GM19324 (cell line): ENCODE measurements around the gene TMEM151A.
A peak's percentile ranks its signal among the peaks of the same experiment; 100 is the strongest.

ENCODE experiments used
- ATAC-seq: cut with Tn5 transposase; IDR thresholded peaks from one replicate; pipeline ENCODE4 v1.9.1; 2021; ENCODE audit warnings: mild to moderate bottlenecking, moderate library complexity; ENCODE audit not compliant: unreplicated experiment, low FRiP score

Gene TMEM151A

GRCh38 chr11:66282468-66283455 lies 8.9 kb upstream of the TMEM151A start:
- peak; percentile 76 for ATAC-seq

DNA sequence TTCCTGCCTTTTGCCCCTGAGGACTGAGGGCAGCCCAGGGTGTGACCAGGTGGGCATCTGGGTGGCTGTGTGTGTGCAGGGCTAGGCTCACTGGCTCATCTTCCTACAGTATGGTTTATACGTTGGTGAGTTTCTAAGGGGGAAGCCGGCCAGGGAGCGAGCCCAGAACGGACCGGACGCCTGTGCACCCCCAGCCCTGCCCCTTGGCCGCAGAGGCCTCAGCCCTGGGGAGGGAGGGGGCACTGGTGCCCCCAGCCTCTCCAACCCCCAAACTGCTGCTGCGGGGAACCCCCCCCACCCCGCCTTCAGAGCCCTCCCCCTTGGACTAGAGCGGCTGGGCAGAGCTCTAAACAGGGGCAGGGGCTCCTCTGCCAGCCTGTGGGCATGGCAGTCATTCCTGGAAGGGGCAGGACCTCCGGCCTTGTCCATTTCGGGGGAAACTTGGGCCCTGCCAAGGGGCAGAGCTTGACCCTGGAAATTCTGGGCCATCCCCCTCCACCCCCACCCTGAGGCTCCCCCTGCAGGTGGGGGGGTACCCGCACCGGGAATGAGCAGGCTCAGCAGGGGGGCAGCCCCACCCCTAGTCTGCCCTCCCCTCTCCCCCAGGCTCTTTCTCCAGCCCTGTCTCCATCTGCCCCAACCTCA lies 8.1 kb upstream of the TMEM151A start:
- ATAC-seq, result no peak

DNA sequence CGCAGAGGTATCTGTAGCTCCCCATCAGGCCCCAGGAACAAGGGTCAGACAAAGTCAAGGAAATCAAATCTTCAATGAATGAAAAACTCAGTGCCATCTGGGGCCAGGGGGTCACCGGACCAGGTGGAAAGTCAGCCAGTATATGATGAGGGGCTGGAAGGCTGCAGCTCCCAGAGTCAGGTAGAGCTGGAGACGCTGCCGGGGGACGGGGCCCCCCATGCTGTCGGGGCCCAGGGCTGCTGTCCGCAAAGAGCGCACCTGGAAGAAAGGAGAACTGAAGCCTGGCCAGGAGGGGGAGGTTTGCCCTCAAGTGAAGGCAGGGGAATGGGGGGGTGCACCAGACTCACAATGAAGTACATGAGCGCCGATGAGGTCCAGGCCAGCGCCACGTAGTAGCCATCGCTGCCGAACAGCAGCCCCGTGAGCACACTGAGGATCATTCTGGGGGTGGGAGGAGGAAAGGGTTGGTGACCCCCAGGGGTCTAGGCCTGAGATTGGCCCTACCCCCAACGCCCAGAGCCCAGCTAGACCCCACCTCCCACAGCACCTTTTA lies 7.1 kb upstream of the TMEM151A start:
- ATAC-seq, result no peak

GRCh38 chr11:66285250-66285947 lies 6.3 kb upstream of the TMEM151A start:
- ATAC-seq, result no peak

GRCh38 chr11:66286699-66287098 lies 5.0 kb upstream of the TMEM151A start:
- no peak for ATAC-seq

GRCh38 chr11:66287211-66287888 lies 4.3 kb upstream of the TMEM151A start:
- no peak for ATAC-seq

- no peak for ATAC-seq
Observed at GRCh38 chr11:66287889-66288670, 3.6 kb upstream of the TMEM151A start.

DNA sequence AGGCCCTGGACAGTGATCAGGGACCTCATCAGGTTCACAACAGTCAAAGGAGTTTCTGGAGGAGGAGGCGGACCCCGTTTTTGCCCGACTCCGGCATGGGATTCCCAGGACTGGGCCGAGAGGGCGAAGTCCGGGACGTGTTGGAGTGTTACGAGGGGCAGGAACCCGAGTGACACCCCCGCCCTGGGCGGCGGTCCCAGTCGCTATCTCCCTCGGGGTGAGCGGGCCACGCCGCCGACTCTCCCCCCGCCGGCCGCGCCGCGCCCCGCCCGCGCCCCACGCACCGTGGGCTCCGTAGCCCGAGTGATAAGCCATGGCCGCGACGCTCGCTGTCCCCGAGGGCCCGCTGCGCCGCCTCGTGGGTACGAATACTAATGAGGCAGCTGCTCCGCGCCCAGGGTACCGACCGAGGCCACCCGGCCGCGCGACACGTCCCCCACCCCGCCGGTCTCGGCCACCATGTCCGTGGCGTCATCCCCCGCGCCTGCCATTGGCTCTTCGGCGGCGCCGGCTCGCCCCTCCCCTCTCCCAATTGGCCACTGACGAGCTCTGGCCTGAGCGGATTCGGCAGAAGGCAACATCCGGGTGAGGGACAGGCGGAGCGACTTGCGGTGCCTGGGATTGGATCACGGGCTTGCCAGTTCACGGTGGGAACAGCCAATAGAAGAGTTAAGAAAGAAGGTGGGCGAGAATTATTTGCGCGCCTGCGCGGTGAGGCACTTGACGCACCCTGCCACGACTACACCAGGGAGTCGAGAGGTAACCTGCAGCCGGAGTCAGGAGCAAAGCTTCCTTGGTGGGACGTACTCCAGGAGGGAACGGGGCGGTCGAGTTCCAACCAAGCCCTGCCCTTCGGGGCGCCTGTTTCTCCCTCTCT lies 2.8 kb upstream of the TMEM151A start, which contains the start of gene YIF1A:
Gene YIF1A, minus strand, starts transcription at position 473 of the 877 bp plus-strand sequence. Its CDS starts 158 bp downstream, at position 315.
- ATAC-seq, result peak; percentile 91

- ATAC-seq, result peak; percentile 34
Observed at GRCh38 chr11:66289548-66290329, 2.0 kb upstream of the TMEM151A start.

DNA sequence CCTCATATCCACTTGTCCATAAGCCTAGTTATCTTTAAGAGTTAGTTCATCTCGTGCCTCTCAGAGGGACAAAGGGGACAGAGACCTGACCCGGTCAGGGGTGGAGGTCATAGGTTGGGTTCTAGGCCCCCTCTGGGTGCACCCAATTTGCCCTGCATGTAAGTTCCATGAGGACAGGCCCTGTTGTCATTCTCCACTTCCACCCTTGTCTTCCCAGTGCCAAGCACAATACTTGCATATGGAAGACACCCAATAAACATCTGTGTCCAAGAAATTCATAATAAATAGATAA lies 1.4 kb upstream of the TMEM151A start:
- no peak for ATAC-seq

- ATAC-seq, result no peak
Observed at GRCh38 chr11:66291303-66291705, 390 bp upstream of the TMEM151A start.

DNA sequence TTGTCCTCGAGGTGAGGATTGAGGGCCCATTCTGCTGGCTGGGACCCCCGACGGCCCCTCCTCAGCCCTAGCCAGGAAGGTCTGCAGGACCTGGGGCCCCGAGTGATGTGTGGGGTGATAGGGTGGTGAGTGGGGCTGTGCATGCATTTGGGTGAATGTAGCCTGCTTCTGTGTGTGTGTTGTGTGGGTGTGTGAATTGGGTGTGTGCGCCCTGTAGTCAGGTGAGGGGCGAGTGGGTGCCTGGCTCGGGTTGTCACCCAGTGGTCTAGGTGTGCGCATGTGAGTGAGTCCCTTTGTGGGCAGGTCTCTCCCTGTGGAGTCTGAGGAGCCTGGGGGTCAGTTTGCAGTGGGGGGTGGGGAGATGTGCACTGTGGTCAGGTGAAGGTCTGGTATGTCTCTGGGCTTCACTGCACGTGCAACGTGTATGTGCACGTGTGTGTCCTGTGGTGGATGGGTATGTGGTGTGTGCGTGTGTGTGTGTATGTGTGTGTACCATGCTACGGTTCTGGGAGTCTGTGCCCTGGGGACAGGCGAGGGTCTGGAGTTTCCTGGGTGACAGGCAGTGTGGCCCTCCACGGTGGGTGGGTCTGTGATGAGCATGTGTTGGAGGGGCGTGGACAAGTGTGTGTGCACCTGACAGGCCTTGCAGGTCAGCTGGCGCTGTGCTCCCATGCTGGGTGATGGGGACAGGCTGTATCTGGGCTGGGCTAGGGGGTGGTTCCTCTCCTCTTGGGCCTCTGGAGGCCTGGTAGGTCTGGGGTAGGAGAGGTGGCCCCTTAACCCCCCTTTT lies 1.0 kb downstream of the TMEM151A start:
- ATAC-seq, result no peak

DNA sequence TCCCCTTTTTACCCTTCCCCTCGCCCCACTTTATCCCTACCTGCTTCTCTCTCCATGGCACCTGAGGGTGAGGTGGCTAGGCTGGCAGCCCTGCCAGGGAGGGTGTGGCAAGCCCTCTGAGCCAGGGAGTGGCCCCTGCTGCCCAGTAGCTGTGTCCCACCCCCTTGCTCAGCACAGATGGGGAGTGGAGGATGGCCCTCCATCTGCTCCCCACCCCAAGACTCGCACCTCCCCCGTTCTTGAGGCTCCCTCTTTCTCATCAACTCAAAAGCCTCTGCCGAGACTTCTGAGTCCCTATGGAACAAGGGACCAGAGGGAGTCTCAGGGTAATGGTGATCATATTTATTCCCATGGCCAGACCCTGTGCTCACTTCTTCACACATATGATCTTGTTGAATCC lies 1.7 kb downstream of the TMEM151A start:
- no peak for ATAC-seq

- ATAC-seq, result no peak
Observed at GRCh38 chr11:66293777-66294625, 2.3 kb downstream of the TMEM151A start.

DNA sequence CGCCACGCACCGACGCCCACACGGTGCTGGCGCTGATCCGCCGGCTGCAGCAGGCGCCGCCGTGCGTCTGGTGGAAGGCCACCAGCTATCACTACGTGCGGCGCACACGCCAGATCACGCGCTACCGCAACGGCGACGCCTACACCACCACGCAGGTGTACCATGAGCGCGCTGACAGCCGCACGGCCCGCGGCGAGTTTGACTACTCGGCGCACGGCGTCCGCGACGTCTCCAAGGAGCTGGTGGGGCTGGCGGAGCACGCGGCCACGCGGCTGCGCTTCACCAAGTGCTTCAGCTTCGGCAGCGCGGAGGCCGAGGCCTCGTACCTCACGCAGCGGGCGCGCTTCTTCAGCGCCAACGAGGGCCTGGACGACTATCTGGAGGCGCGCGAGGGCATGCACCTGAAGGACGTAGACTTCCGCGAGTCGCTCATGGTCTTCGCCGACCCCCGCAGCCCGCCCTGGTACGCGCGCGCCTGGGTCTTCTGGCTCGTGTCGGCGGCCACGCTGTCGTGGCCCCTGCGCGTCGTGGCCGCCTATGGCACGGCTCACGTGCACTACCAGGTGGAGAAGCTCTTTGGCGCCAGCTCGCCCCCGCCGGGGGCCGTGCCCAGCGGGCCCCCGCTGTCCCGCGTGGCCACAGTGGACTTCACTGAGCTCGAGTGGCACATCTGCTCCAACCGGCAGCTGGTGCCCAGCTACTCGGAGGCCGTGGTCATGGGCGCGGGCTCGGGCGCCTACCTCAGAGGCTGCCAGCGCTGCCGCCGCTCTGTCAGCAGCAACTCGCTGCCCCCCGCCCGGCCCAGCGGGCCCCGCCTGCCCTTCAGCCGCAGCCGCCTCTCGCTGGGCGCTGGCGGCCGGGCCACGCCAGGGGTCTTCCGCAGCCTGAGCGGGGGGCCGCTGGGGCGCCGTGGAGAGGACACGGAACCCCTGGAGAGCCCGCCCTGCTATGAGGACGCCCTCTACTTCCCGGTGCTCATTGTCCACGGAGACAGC lies 3.2 kb downstream of the TMEM151A start:
- no peak for ATAC-seq
